IPS DF 6.9 (cell line): ENCODE data around the gene WFIKKN1.

Experiments used
- DNase-seq: peaks from one replicate; pipeline ENCODE4 v3.0.0-alpha.2; 2013; ENCODE audit warnings: low read depth, low spot score
- H3K27ac ChIP-seq: one replicate; pipeline ENCODE4 v1.5.1; 2013; ENCODE audit warnings: low read length, control low read depth
- H3K27me3 ChIP-seq: 2 replicates; pipeline ENCODE4 v1.6.1; 2013; ENCODE audit warnings: mild to moderate bottlenecking, low read length; ENCODE audit not compliant: control insufficient read depth, insufficient read depth
- H3K36me3 ChIP-seq: 2 replicates; pipeline ENCODE4 v1.6.1; 2013; ENCODE audit warnings: low read length; ENCODE audit not compliant: control insufficient read depth, insufficient read depth
- H3K4me1 ChIP-seq: 2 replicates; pipeline ENCODE4 v1.6.1; 2013; ENCODE audit warnings: low read length; ENCODE audit not compliant: control insufficient read depth, insufficient read depth
- H3K4me3 ChIP-seq: 2 replicates; pipeline ENCODE4 v1.5.1; 2013; ENCODE audit warnings: mild to moderate bottlenecking, low read length
- H3K9me3 ChIP-seq: 2 replicates; pipeline ENCODE4 v1.6.1; 2013; ENCODE audit warnings: low read length, inconsistent platforms; ENCODE audit not compliant: control insufficient read depth, insufficient read depth
- WGBS: extraction: QIAGEN DNeasy Blood & Tissue Kit; methylation state at CpG from one replicate; pipeline ENCODE4 v1.1.7; 2013; ENCODE audit warnings: mixed read lengths, missing lambda C conversion rate; ENCODE audit not compliant: insufficient read length, insufficient coverage; 5-methylcytosine and 5-hydroxymethylcytosine counted together

WFIKKN1 gene

GRCh38 chr16:674968-675883 lies 44.4 kb downstream of the WFIKKN1 start, which contains the start of gene RHBDL1:
RHBDL1 (plus strand) TSS chr16:675671; CDS start chr16:675791, 120 bp downstream.
- H3K27ac ChIP-seq: no peak within 1 kb of the TSS
- H3K4me3 ChIP-seq: peak within 1 kb of the TSS; percentile 42; the same call in 1 of the 2 replicates
- no CpG with 5 or more reads among the region's 73 CpGs for WGBS
- no peaks in the 10 kb centered on the region for H3K9me3 ChIP-seq
- no peaks in the 10 kb centered on the region for H3K27me3 ChIP-seq
- no peak for DNase-seq
- peaks cover 32% of the 10 kb centered on the region for H3K36me3 ChIP-seq
- H3K4me1 ChIP-seq: peaks cover 7% of the 10 kb centered on the region

- Histone ChIP-seq H3K9me3 (no peaks in the 10 kb centered on the region), H3K4me3 (peak overlapping the region; percentile 20; the same call in 1 of the 2 replicates), H3K27me3 (no peaks in the 10 kb centered on the region), H3K36me3 (peaks cover 24% of the 10 kb centered on the region), H3K4me1 (peaks cover 7% of the 10 kb centered on the region), H3K27ac (no peak overlapping the region)
- WGBS: no CpG with 5 or more reads among the region's 25 CpGs
- DNase-seq: no peak
These were observed 45.2 kb downstream of the WFIKKN1 start for GRCh38 chr16:675884-676564.

DNA sequence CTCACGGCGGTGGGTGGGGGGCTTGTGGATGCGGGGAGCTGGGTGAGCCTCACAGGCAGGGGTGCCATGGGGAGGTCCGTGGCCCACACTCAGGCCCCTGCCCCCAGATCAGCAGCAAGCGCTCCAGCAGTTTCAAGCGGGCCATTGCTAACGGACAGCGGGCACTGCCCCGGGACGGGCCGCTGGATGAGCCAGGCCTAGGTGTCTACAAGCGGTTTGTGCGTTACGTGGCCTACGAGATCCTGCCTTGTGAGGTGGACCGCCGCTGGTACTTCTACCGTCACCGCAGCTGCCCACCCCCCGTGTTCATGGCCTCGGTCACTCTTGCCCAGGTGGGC lies 45.7 kb downstream of the WFIKKN1 start:
- no CpG with 5 or more reads among the region's 21 CpGs for WGBS
- DNase-seq: no peak
- Histone ChIP-seq H3K4me1 (peaks cover 9% of the 10 kb centered on the region), H3K9me3 (no peaks in the 10 kb centered on the region), H3K27me3 (no peaks in the 10 kb centered on the region), H3K36me3 (peaks cover 19% of the 10 kb centered on the region), H3K4me3 (no peak overlapping the region), H3K27ac (no peak overlapping the region)

- peaks cover 19% of the 10 kb centered on the region for H3K36me3 ChIP-seq
- no peak overlapping the region for H3K27ac ChIP-seq
- H3K27me3 ChIP-seq: no peaks in the 10 kb centered on the region
- H3K4me1 ChIP-seq: peaks cover 9% of the 10 kb centered on the region
- WGBS: no CpG with 5 or more reads among the region's 23 CpGs
- no peaks in the 10 kb centered on the region for H3K9me3 ChIP-seq
- H3K4me3 ChIP-seq: no peak overlapping the region
- DNase-seq: no peak
These were observed 46.1 kb downstream of the WFIKKN1 start for GRCh38 chr16:676913-677312.

- no CpG with 5 or more reads among the region's 57 CpGs for WGBS
- H3K36me3 ChIP-seq: peaks cover 19% of the 10 kb centered on the region
- peaks cover 9% of the 10 kb centered on the region for H3K4me1 ChIP-seq
- DNase-seq: no peak
- H3K27me3 ChIP-seq: no peaks in the 10 kb centered on the region
- no peak overlapping the region for H3K27ac ChIP-seq
- no peaks in the 10 kb centered on the region for H3K9me3 ChIP-seq
- no peak overlapping the region for H3K4me3 ChIP-seq
These were observed 46.8 kb downstream of the WFIKKN1 start for GRCh38 chr16:677316-678190.

DNA sequence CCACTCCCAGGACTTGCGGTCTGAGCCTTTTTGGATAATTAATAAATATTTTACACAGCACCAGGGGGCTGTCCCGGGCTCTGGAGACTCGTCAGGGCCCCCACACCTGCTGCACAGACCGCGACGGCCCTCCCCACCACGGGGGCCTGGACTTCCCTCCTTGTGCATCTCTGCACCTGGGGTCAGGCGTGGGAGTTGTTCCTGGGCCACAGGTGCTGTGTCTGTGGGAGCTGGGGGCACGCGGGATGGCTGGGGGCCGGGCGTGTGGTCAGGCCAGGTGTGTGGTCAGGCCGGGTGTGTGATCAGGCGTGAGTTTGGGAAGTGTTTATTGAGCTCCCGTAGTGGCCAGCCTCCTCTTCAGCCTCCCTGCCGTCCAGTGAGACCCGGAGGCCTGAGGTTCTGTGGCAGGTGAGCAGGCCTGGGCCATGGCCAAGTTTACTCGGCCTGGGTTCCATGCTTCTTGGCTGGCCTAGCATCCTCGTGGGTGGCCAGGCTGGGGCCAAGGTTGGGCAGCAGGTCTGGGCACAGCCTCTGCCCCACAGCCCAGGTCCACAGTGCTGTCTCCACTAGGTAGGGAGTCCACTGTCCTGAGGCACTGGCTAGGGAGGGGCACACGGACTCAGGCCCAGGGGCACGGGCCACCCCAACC lies 47.5 kb downstream of the WFIKKN1 start:
- H3K9me3 ChIP-seq: no peaks in the 10 kb centered on the region
- no peak overlapping the region for H3K4me3 ChIP-seq
- WGBS: no CpG with 5 or more reads among the region's 21 CpGs
- DNase-seq: no peak
- H3K27ac ChIP-seq: no peak overlapping the region
- H3K4me1 ChIP-seq: peaks cover 9% of the 10 kb centered on the region
- H3K27me3 ChIP-seq: no peaks in the 10 kb centered on the region
- H3K36me3 ChIP-seq: peaks cover 16% of the 10 kb centered on the region

DNA sequence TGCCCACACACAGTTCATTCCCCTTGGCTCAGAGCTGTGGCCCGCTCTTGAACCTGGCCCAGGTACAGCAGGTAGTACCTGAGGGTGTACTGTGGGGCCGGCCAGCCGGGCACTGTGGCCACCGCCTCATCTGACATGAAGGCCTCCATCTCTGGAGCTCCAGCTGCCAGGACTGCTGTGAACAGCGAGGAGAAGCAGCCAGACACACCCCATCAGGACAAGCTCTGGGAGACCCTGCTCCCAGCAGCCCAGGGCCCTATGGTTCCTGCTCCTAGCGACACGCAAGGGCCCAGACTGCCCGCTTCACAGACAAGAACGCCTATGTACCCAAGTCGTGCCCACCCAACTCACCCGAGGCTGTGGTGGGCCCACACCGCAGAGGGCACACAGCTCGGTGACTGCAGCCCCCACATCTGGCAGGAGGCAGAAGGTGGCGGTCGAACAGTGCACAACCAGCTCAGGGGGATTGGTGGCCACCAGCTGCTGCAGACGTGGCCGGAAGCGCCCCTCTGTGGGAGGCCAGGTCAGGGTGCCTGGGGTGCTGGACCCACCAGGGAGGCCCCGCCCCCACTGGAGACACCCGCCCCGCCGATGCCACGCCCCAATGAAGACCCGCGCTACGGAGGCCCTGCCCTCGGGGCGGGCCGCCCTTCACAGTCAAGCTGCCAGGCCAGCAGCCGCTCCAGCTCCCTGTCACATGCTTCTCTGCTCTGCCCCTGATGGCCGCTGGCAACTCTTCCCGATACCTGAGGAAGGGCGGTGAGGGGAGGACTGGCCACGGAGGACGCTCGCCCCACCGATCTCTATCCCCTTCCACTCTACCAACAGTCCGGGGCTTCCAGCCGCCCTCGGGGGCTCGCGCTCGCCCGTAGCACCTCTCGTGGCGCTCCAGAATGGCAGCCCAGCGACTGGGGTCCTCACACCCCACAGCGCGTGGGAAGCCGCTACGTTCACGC lies 48.4 kb downstream of the WFIKKN1 start:
- Histone ChIP-seq H3K9me3 (no peaks in the 10 kb centered on the region), H3K4me1 (peaks cover 9% of the 10 kb centered on the region), H3K4me3 (peak overlapping the region; percentile 48), H3K27ac (no peak overlapping the region), H3K27me3 (no peaks in the 10 kb centered on the region), H3K36me3 (peaks cover 15% of the 10 kb centered on the region)
- no CpG with 5 or more reads among the region's 52 CpGs for WGBS
- no peak for DNase-seq

DNA sequence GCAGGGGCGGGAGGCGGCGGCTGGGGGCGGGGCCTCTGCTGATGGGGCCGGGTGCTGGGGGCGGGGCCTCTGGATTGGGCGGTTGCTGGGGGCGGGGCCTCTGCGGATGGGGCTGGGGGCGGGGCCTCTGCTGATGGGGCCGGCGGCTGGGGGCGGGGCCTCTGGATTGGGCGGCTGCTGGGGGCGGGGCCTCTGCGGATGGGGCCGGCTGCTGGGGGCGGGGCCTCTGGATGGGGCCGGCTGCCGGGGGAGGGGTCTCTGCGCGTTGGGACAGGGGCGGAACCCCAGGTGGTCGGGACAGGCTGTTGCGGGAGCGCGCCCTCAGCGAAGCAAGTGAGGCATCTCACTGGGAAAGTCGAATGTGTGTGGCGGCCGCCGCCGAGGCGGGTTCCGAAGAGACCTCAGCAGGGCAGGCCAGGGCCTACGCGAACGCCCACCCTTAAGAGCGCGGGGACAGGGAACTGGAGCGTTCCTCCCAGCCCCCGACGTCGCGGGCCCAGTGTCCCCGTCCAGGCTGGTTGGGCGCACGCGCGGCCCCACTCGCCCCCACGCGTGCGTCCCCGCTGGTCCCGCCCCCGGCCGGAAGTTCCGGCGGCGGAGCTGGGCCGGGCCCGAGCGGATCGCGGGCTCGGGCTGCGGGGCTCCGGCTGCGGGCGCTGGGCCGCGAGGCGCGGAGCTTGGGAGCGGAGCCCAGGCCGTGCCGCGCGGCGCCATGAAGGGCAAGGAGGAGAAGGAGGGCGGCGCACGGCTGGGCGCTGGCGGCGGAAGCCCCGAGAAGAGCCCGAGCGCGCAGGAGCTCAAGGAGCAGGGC lies 49.2 kb downstream of the WFIKKN1 start, which contains the start of gene STUB1:
Gene STUB1 (plus strand): TSS at position 597 of the 811 bp plus-strand sequence. CDS start 116 bp downstream, at position 713.
- Histone ChIP-seq H3K27ac (no peak within 1 kb of the TSS), H3K9me3 (no peaks in the 10 kb centered on the region), H3K4me3 (peak within 1 kb of the TSS; percentile 65), H3K27me3 (no peaks in the 10 kb centered on the region), H3K4me1 (peaks cover 9% of the 10 kb centered on the region), H3K36me3 (peaks cover 15% of the 10 kb centered on the region)
- no CpG with 5 or more reads among the region's 91 CpGs for WGBS
- no peak for DNase-seq
